OCI-LY7 (cell line): Measurements from ENCODE around the gene RNASEH2C. TPM values are rescaled to one million over a fixed set of nuclear protein-coding genes. Genes with fewer than 3 reads are reported as not detected.

Experiments
- BruUV-seq: library from RNA; stranded (reverse); fragments of 400-500 nt; replicated peaks from 2 replicates; lab custom pipeline; 2021; lab: Mats Ljungman, UMichigan
- CTCF ChIA-PET: fragments of 300-600 bp; sonication (Branson Sonifier 250); formaldehyde crosslinking; loops from one replicate; lab custom pipeline; 2022; ENCODE audit warnings: antibody characterized with exemption; ENCODE audit not compliant: unreplicated experiment; lab: Charles Lee
- POLR2A ChIA-PET: fragments of 300-600 bp; sonication (Branson Sonifier 250); formaldehyde crosslinking; loops from one replicate; lab custom pipeline; 2022; ENCODE audit warnings: antibody characterized with exemption; lab: Charles Lee
- DNase-seq: peaks from one replicate; pipeline ENCODE4 v3.0.0-alpha.2; 2015; ENCODE audit warnings: low spot score
- H2AFZ ChIP-seq: fragments of 200-600 bp; sonication (generic), shearing (Covaris generic); 2 replicates; pipeline ENCODE4 v1.6.1; 2014; ENCODE audit warnings: mild to moderate bottlenecking, antibody characterized with exemption, low read length, moderate library complexity
- H3K27ac ChIP-seq: fragments of 200-600 bp; sonication (generic); 2 replicates; pipeline ENCODE4 v1.5.1; 2014; ENCODE audit warnings: mixed run types, low read depth, mild to moderate bottlenecking, moderate library complexity, low read length, inconsistent platforms; ENCODE audit not compliant: poor library complexity, severe bottlenecking
- H3K36me3 ChIP-seq: fragments of 200-600 bp; sonication (generic); 2 replicates; pipeline ENCODE4 v1.6.1; 2014; ENCODE audit warnings: mild to moderate bottlenecking, antibody characterized with exemption, low read length, moderate library complexity, mixed read lengths; ENCODE audit not compliant: insufficient read depth
- H3K4me1 ChIP-seq: fragments of 200-600 bp; sonication (generic); 2 replicates; pipeline ENCODE4 v1.5.1; 2014; ENCODE audit warnings: mild to moderate bottlenecking, low read length; ENCODE audit not compliant: insufficient read depth, poor library complexity, severe bottlenecking
- H3K4me2 ChIP-seq: fragments of 200-600 bp; sonication (generic); 2 replicates; pipeline ENCODE4 v1.6.1; 2014; ENCODE audit warnings: mild to moderate bottlenecking, low read length
- H3K4me3 ChIP-seq: fragments of 200-600 bp; sonication (generic); 2 replicates; pipeline ENCODE4 v1.5.1; 2014; ENCODE audit warnings: mild to moderate bottlenecking, low read depth, low read length; ENCODE audit not compliant: poor library complexity, severe bottlenecking
- H3K79me2 ChIP-seq: fragments of 200-600 bp; sonication (generic); 2 replicates; pipeline ENCODE4 v1.6.1; 2016; ENCODE audit warnings: low read depth, mild to moderate bottlenecking, low read length, moderate library complexity, mixed read lengths; ENCODE audit not compliant: insufficient read depth
- H3K9me2 ChIP-seq: fragments of 200-600 bp; sonication (generic); 2 replicates; pipeline ENCODE4 v1.6.1; 2016; ENCODE audit warnings: mild to moderate bottlenecking, low read length, mixed read lengths; ENCODE audit not compliant: insufficient read depth
- H3K9me3 ChIP-seq: fragments of 200-600 bp; sonication (generic); 2 replicates; pipeline ENCODE4 v1.6.1; 2014; ENCODE audit warnings: mild to moderate bottlenecking, mixed run types, low read length, mixed read lengths
- H4K20me1 ChIP-seq: fragments of 200-600 bp; sonication (generic); 2 replicates; pipeline ENCODE4 v1.6.1; 2014; ENCODE audit warnings: mild to moderate bottlenecking, antibody characterized with exemption, low read length, moderate library complexity, mixed read lengths; ENCODE audit not compliant: insufficient read depth
- EZH2phosphoT487 ChIP-seq: fragments of 200-600 bp; sonication (generic); IDR thresholded peaks from 2 replicates; pipeline ENCODE4 v1.6.1; 2018; ENCODE audit warnings: low read depth, borderline replicate concordance, mild to moderate bottlenecking, mixed run types, antibody characterized with exemption, low read length, moderate library complexity, mixed read lengths
- intact Hi-C: fragments of 100-400 bp; cut with micrococcal nuclease; formaldehyde crosslinking; loops from one replicate; pipeline ENCODE4 v1.10.0; 2022; ENCODE audit not compliant: unreplicated experiment
- total RNA-seq, 2 experiments: library from RNA; depleted of rRNA in 1 of 2; stranded (reverse); fragments of >200 nt in 1 of 2; shearing (Covaris generic) in 1 of 2; gene quantifications; 2 replicates each; pipeline ENCODE4 v1.2.3, GENCODE V29; 2014 to 2022
- TF ChIP-seq, protein P1 (sequence below): fragments of 200-600 bp; sonication (generic); conservative IDR thresholded peaks from 2 replicates; pipeline ENCODE4 v1.5.1; 2014; ENCODE audit warnings: mild to moderate bottlenecking, antibody characterized with exemption, low read length, moderate library complexity, mixed read lengths

Gene RNASEH2C
- total RNA-seq, 2 experiments from 2014 or later = 92.7 to 100 TPM

DNA sequence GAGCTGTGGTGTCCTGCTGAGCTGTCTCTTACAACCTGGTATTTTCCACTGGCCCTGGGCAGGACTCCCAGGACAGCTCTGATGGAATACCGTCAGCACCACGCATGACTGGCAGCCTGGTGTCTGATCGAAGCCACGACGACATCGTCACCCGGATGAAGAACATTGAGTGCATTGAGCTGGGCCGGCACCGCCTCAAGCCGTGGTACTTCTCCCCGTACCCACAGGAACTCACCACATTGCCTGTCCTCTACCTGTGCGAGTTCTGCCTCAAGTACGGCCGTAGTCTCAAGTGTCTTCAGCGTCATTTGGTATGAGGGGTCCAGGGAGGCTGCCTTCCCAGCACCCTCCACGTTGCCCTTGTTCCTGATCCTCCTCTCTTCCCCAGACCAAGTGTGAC, 6.2 kb downstream of the RNASEH2C start:
- POLR2A ChIA-PET = no interaction called here
- Histone ChIP-seq H3K9me2 (no peaks in the 10 kb centered on the region), H3K4me3 (no peak overlapping the region), H3K36me3 (peaks cover 63% of the 10 kb centered on the region), H2AFZ (no peak overlapping the region), H3K4me2 (no peak overlapping the region), H3K9me3 (no peaks in the 10 kb centered on the region), H4K20me1 (no peaks in the 10 kb centered on the region; the same call in 1 of the 2 replicates), H3K4me1 (peaks cover 35% of the 10 kb centered on the region), H3K27ac (no peak overlapping the region), H3K79me2 (peaks cover 14% of the 10 kb centered on the region; the same call in 1 of the 2 replicates)
- DNase-seq = no peak
- intact Hi-C loops = loop anchor here (5.0 kb wide), 1 partner anchor 288 kb away; the partner anchor contains the start of genes BANF1 and EIF1AD
- BruUV-seq = no TSS peak
- TF ChIP-seq EZH2phosphoT487 = no peak
- TF ChIP-seq, protein P1, sequence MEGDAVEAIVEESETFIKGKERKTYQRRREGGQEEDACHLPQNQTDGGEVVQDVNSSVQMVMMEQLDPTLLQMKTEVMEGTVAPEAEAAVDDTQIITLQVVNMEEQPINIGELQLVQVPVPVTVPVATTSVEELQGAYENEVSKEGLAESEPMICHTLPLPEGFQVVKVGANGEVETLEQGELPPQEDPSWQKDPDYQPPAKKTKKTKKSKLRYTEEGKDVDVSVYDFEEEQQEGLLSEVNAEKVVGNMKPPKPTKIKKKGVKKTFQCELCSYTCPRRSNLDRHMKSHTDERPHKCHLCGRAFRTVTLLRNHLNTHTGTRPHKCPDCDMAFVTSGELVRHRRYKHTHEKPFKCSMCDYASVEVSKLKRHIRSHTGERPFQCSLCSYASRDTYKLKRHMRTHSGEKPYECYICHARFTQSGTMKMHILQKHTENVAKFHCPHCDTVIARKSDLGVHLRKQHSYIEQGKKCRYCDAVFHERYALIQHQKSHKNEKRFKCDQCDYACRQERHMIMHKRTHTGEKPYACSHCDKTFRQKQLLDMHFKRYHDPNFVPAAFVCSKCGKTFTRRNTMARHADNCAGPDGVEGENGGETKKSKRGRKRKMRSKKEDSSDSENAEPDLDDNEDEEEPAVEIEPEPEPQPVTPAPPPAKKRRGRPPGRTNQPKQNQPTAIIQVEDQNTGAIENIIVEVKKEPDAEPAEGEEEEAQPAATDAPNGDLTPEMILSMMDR = no peak
- CTCF ChIA-PET = no interaction called here

DNA sequence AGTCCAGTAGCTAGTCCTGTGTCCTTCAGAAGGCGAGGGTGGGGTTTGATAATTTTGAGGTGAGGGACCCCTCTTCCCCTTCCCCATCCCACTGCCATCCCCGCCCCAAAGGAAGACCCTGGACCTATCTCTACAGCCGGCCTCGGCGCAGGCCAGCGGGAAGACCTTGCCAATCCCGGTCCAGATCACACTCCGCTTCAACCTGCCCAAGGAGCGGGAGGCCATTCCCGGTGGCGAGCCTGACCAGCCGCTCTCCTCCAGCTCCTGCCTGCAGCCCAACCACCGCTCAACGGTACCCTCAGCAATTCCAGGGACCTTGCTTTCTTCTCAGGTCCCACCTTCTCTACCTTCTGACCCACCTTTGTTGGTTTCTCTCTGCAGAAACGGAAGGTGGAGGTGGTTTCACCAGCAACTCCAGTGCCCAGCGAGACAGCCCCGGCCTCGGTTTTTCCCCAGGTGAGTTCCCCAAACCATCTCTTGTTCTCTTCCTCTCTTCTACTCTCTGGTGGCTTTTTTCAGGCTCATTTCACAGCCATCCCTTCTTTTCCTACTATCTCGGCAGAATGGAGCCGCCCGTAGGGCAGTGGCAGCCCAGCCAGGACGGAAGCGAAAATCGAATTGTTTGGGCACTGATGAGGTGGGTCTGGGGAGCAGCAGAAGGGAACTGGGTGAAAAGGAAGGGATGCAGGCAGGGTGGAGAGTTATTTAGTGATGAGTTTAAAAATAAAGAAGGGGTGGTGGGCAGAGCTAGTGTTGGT, 7.2 kb downstream of the RNASEH2C start:
- ChIA-PET CTCF (no interaction called here), POLR2A (interaction anchor here (0.6 kb wide), 2 partner anchors 87 to 214 kb away, joined by 4 read pairs; no protein-coding TSS in a partner anchor)
- Histone ChIP-seq H2AFZ (no peak overlapping the region), H3K36me3 (peaks cover 52% of the 10 kb centered on the region), H3K4me1 (peaks cover 24% of the 10 kb centered on the region), H3K9me3 (no peaks in the 10 kb centered on the region), H3K4me2 (peak overlapping the region; percentile 66), H4K20me1 (no peaks in the 10 kb centered on the region), H3K4me3 (peak overlapping the region; percentile 89), H3K79me2 (peaks cover 6% of the 10 kb centered on the region; the same call in 1 of the 2 replicates), H3K27ac (no peak overlapping the region), H3K9me2 (no peaks in the 10 kb centered on the region)
- no TSS peak for BruUV-seq
- TF ChIP-seq EZH2phosphoT487 = no peak
- TF ChIP-seq, protein P1 = no peak
- no peak for DNase-seq
- intact Hi-C loops = loop anchor here (5.0 kb wide), 1 partner anchor 289 kb away; the partner anchor contains the start of genes BANF1 and EIF1AD
